ENCODE results near the gene MKLN1. TPM values are rescaled to one million over a fixed set of nuclear protein-coding genes. Genes with fewer than 3 reads are reported as not detected.

Gene MKLN1
- total and polyA plus RNA-seq, 7 donors = 6.6 to 68.1 (median 48.2) TPM

GRCh38 chr7:131381069-131381838, 53.6 kb downstream of the MKLN1 start:
- peaks cover 0 to 25% (median 17%) of the 10 kb centered on the region in 4 donors for H3K4me1 ChIP-seq
- H3K4me3 ChIP-seq = no peak overlapping the region
- H3K36me3 ChIP-seq = no peaks in the 10 kb centered on the region
- no peaks in the 10 kb centered on the region for H3K9me3 ChIP-seq
- intact Hi-C loops (cut with DNase I) = no loop called here
- no peaks in the 10 kb centered on the region for H3K27me3 ChIP-seq
- no peak overlapping the region for H3K27ac ChIP-seq
- 98% methylated on average over 1 of the region's 1 CpG for WGBS, 2 donors
- TF ChIP-seq CTCF (IDR thresholded peaks at IDR 0.05) (no peak), POLR2AphosphoS5 (IDR thresholded peaks at IDR 0.05) (no peak), POLR2A (IDR thresholded peaks at IDR 0.05) (no peak), EP300 (IDR thresholded peaks at IDR 0.05) (no peak)
- no peak for DNase-seq

GRCh38 chr7:131383417-131384285, 56.0 kb downstream of the MKLN1 start:
- Histone ChIP-seq H3K27ac (no peak overlapping the region), H3K4me1 (peaks cover 0 to 25% (median 17%) of the 10 kb centered on the region in 4 donors), H3K9me3 (no peaks in the 10 kb centered on the region), H3K27me3 (no peaks in the 10 kb centered on the region), H3K36me3 (no peaks in the 10 kb centered on the region), H3K4me3 (no peak overlapping the region)
- TF ChIP-seq CTCF (IDR thresholded peaks at IDR 0.05) (no peak), EP300 (IDR thresholded peaks at IDR 0.05) (no peak), POLR2AphosphoS5 (IDR thresholded peaks at IDR 0.05) (no peak), POLR2A (IDR thresholded peaks at IDR 0.05) (no peak)
- intact Hi-C loops (cut with DNase I) = no loop called here
- no peak for DNase-seq
- 96% methylated on average over 2 of the region's 2 CpGs for WGBS, 2 donors

GRCh38 chr7:131384286-131384635, 56.6 kb downstream of the MKLN1 start:
- no peak for DNase-seq
- peaks cover 0 to 29% (median 17%) of the 10 kb centered on the region in 4 donors for H3K4me1 ChIP-seq
- H3K27me3 ChIP-seq = no peaks in the 10 kb centered on the region
- H3K36me3 ChIP-seq = peaks cover 0 to 5% (median 1%) of the 10 kb centered on the region in 4 donors
- TF ChIP-seq EP300 (IDR thresholded peaks at IDR 0.05) (no peak), POLR2A (IDR thresholded peaks at IDR 0.05) (no peak), POLR2AphosphoS5 (IDR thresholded peaks at IDR 0.05) (no peak), CTCF (IDR thresholded peaks at IDR 0.05) (no peak)
- H3K27ac ChIP-seq = no peak overlapping the region
- intact Hi-C loops (cut with DNase I) = no loop called here
- 88 to 95% methylated on average over 2 of the region's 2 CpGs for WGBS, 2 donors
- no peak overlapping the region for H3K4me3 ChIP-seq
- no peaks in the 10 kb centered on the region for H3K9me3 ChIP-seq

GRCh38 chr7:131385039-131385605, 57.4 kb downstream of the MKLN1 start:
- TF ChIP-seq EP300 (IDR thresholded peaks at IDR 0.05) = no peak
- no peak overlapping the region for H3K27ac ChIP-seq
- intact Hi-C loops (cut with DNase I) = no loop called here
- H3K4me1 ChIP-seq = peaks cover 0 to 29% (median 17%) of the 10 kb centered on the region in 4 donors
- H3K4me3 ChIP-seq = no peak overlapping the region
- WGBS, 2 donors = 85 to 88% methylated on average over 8 of the region's 8 CpGs
- H3K9me3 ChIP-seq = no peaks in the 10 kb centered on the region
- no peaks in the 10 kb centered on the region for H3K27me3 ChIP-seq
- no peak for DNase-seq
- peaks cover 0 to 5% (median 1%) of the 10 kb centered on the region in 4 donors for H3K36me3 ChIP-seq

GRCh38 chr7:131388126-131388525, 60.5 kb downstream of the MKLN1 start:
- no peak for TF ChIP-seq CTCF (IDR thresholded peaks at IDR 0.05)
- no peak for TF ChIP-seq POLR2A (IDR thresholded peaks at IDR 0.05)
- no peak for TF ChIP-seq POLR2AphosphoS5 (IDR thresholded peaks at IDR 0.05)
- TF ChIP-seq EP300 (IDR thresholded peaks at IDR 0.05) = no peak
- no peak for DNase-seq
- Histone ChIP-seq H3K36me3 (peaks cover 0 to 5% (median 1%) of the 10 kb centered on the region in 4 donors), H3K4me3 (no peak overlapping the region), H3K4me1 (peaks cover 0 to 39% (median 17%) of the 10 kb centered on the region in 4 donors), H3K27me3 (no peaks in the 10 kb centered on the region), H3K27ac (no peak overlapping the region), H3K9me3 (no peaks in the 10 kb centered on the region)
- intact Hi-C loops (cut with DNase I) = no loop called here
- 96 to 100% methylated on average over 1 of the region's 1 CpG for WGBS, 2 donors
